ENCODE data around the gene PRKN.

DNA sequence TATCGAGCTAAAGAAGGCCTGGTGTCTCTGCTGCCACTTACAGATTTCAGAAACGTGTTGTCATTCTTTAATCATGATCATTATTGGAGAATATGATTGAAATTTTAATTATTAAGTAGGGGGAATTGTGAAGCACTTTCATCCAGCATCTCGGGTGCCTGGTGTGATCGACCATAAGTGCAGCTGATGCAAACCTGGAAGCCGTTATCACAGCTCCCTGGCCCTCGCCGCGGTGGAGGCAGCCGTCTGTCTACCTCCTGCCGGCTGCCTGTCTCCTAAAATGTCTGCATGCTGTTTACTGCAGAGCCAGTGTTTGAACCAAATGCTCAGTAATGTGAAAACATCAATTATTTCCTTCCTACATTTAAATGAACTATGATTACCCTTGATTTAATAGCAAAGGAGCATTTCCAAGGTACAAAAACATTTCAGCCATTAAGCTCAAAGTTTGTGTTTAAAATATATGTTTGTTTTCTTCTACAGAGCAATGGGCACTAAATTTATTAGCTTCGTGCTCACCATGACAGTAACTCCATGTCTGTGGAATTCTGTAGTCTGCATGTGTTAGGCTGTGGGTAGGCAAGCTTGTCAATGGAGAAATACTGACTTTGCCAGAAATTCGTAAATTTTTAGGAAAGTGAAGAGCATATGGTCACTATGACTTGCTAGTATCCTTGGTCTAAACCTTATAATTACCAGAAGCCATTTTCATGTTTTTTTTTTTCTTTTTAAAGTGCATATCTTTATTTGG, 1269.2 kb downstream of the PRKN start:
- TF ChIP-seq, protein P1, sequence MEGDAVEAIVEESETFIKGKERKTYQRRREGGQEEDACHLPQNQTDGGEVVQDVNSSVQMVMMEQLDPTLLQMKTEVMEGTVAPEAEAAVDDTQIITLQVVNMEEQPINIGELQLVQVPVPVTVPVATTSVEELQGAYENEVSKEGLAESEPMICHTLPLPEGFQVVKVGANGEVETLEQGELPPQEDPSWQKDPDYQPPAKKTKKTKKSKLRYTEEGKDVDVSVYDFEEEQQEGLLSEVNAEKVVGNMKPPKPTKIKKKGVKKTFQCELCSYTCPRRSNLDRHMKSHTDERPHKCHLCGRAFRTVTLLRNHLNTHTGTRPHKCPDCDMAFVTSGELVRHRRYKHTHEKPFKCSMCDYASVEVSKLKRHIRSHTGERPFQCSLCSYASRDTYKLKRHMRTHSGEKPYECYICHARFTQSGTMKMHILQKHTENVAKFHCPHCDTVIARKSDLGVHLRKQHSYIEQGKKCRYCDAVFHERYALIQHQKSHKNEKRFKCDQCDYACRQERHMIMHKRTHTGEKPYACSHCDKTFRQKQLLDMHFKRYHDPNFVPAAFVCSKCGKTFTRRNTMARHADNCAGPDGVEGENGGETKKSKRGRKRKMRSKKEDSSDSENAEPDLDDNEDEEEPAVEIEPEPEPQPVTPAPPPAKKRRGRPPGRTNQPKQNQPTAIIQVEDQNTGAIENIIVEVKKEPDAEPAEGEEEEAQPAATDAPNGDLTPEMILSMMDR (IDR thresholded peaks at IDR 0.05; ENCODE audit: poor library complexity, severe bottlenecking), result no peak
- TF ChIP-seq EP300 (conservative IDR thresholded peaks at IDR 0.05; ENCODE audit: poor library complexity, severe bottlenecking) (peak; percentile 47), MXI1 (conservative IDR thresholded peaks at IDR 0.05; ENCODE audit: poor library complexity, severe bottlenecking) (no peak)

Measured in neural cell (in vitro differentiated cells).